Measurements from ENCODE around the gene TANK. TPM values are rescaled to one million over a fixed set of nuclear protein-coding genes. Genes with fewer than 3 reads are reported as not detected.

The TANK gene
- total RNA-seq, 1 donor from 2014 or later = 150 TPM

- CTCF ChIA-PET = interaction anchor here (1.5 to 1.6 kb wide), 2 partner anchors 20 to 69 kb away, joined by 3 to 4 read pairs; no protein-coding TSS in a partner anchor
- peaks cover 8% of the 10 kb centered on the region for H3K36me3 Mint-ChIP-seq (ENCODE audit: low read depth)
- POLR2A ChIA-PET = interaction anchor here (0.7 to 1.3 kb wide), 2 partner anchors 10 to 70 kb away, joined by 3 to 4 read pairs; no protein-coding TSS in a partner anchor
- no peak for TF ChIP-seq CTCF (IDR thresholded peaks at IDR 0.05)
- H3K27ac Mint-ChIP-seq = no peak overlapping the region
- intact Hi-C loops (cut with micrococcal nuclease) = loop anchor here (10.0 kb wide), 1 partner anchor 1229 kb away; the partner anchor contains the start of gene LY75
- DNase-seq = no peak
- no peaks in the 10 kb centered on the region for H3K27me3 Mint-ChIP-seq
- peaks cover 24% of the 10 kb centered on the region for H3K4me1 Mint-ChIP-seq
- ATAC-seq (ENCODE audit: low read depth) = no peak
- peaks cover 4% of the 10 kb centered on the region for H3K9me3 Mint-ChIP-seq
- no peak overlapping the region for H3K4me3 Mint-ChIP-seq
Measured at GRCh38 chr2:161133366-161133765, 26.9 kb upstream of the TANK start.

GRCh38 chr2:161134547-161135518 is 25.4 kb upstream of the TANK start:
- peaks cover 4% of the 10 kb centered on the region for H3K9me3 Mint-ChIP-seq
- intact Hi-C loops (cut with micrococcal nuclease) = loop anchor here (5.0 to 10.0 kb wide), 3 partner anchors 37 to 1230 kb away; partner anchors contain the start of gene LY75
- H3K27me3 Mint-ChIP-seq = no peaks in the 10 kb centered on the region
- H3K4me3 Mint-ChIP-seq = peak overlapping the region; percentile 7
- peaks cover 32% of the 10 kb centered on the region for H3K4me1 Mint-ChIP-seq
- no peak for TF ChIP-seq CTCF (IDR thresholded peaks at IDR 0.05)
- H3K27ac Mint-ChIP-seq = peak overlapping the region; percentile 99
- ATAC-seq (ENCODE audit: low read depth) = no peak
- H3K36me3 Mint-ChIP-seq (ENCODE audit: low read depth) = peaks cover 17% of the 10 kb centered on the region
- POLR2A ChIA-PET = interaction anchor here (2.0 to 2.5 kb wide), 3 partner anchors 10 to 31 kb away, joined by 5 to 23 read pairs (median 17); partner anchors contain the start of gene TANK
- CTCF ChIA-PET = interaction anchor here (1.8 kb wide), 1 partner anchor 71 kb away, joined by 10 read pairs; no protein-coding TSS in a partner anchor
- no peak for DNase-seq

GRCh38 chr2:161135951-161136593 is 24.2 kb upstream of the TANK start:
- ChIA-PET POLR2A (interaction anchor here (0.7 to 2.5 kb wide), 14 partner anchors 9 to 172 kb away, joined by 3 to 23 read pairs (median 4); partner anchors contain the start of genes PSMD14 and TANK), CTCF (interaction anchor here (0.7 to 1.8 kb wide), 4 partner anchors 17 to 72 kb away, joined by 3 to 10 read pairs (median 4); no protein-coding TSS in a partner anchor)
- Mint-ChIP-seq H3K27me3 (no peaks in the 10 kb centered on the region), H3K27ac (peak overlapping the region; percentile 99), H3K9me3 (peaks cover 3% of the 10 kb centered on the region), H3K36me3 (ENCODE audit: low read depth) (peaks cover 24% of the 10 kb centered on the region), H3K4me1 (peaks cover 42% of the 10 kb centered on the region), H3K4me3 (peak overlapping the region; percentile 96)
- intact Hi-C loops (cut with micrococcal nuclease) = loop anchor here (1.0 to 10.0 kb wide), 7 partner anchors 12 to 1231 kb away; partner anchors contain the start of gene LY75
- no peak for ATAC-seq (ENCODE audit: low read depth)
- TF ChIP-seq CTCF (IDR thresholded peaks at IDR 0.05) = no peak
- no peak for DNase-seq

- Mint-ChIP-seq H3K4me3 (peak overlapping the region; percentile 96), H3K36me3 (ENCODE audit: low read depth) (peaks cover 31% of the 10 kb centered on the region), H3K9me3 (peaks cover 3% of the 10 kb centered on the region), H3K4me1 (peaks cover 50% of the 10 kb centered on the region), H3K27ac (peak overlapping the region; percentile 99), H3K27me3 (no peaks in the 10 kb centered on the region)
- intact Hi-C loops (cut with micrococcal nuclease) = loop anchor here (1.0 to 10.0 kb wide), 7 partner anchors 13 to 1232 kb away; partner anchors contain the start of gene LY75
- TF ChIP-seq CTCF (IDR thresholded peaks at IDR 0.05) = no peak
- POLR2A ChIA-PET = interaction anchor here (0.7 to 2.5 kb wide), 14 partner anchors 10 to 171 kb away, joined by 3 to 23 read pairs (median 4); partner anchors contain the start of genes PSMD14 and TANK
- ATAC-seq (ENCODE audit: low read depth) (peak; percentile 88), DNase-seq (no peak)
- CTCF ChIA-PET = interaction anchor here (0.7 to 1.8 kb wide), 3 partner anchors 17 to 73 kb away, joined by 3 to 10 read pairs (median 4); no protein-coding TSS in a partner anchor
Measured at GRCh38 chr2:161136696-161137324, 23.4 kb upstream of the TANK start.

Measured in activated B cell treated with CpG ODN at 0.5 μM for 24 hours (primary cell).